ENCODE data around the gene PNMA8A. TPM values are rescaled to one million over a fixed set of nuclear protein-coding genes. Genes with fewer than 3 reads are reported as not detected.

Gene PNMA8A, protein sequence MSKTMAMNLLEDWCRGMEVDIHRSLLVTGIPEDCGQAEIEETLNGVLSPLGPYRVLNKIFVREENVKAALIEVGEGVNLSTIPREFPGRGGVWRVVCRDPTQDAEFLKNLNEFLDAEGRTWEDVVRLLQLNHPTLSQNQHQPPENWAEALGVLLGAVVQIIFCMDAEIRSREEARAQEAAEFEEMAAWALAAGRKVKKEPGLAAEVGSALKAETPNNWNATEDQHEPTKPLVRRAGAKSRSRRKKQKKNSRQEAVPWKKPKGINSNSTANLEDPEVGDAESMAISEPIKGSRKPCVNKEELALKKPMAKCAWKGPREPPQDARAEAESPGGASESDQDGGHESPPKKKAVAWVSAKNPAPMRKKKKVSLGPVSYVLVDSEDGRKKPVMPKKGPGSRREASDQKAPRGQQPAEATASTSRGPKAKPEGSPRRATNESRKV
- 10 to 100 TPM in 3 of 4 donors, 1 to 10 TPM in 1; 8.9 to 33.8 (median 19.5) TPM for total RNA-seq

DNA sequence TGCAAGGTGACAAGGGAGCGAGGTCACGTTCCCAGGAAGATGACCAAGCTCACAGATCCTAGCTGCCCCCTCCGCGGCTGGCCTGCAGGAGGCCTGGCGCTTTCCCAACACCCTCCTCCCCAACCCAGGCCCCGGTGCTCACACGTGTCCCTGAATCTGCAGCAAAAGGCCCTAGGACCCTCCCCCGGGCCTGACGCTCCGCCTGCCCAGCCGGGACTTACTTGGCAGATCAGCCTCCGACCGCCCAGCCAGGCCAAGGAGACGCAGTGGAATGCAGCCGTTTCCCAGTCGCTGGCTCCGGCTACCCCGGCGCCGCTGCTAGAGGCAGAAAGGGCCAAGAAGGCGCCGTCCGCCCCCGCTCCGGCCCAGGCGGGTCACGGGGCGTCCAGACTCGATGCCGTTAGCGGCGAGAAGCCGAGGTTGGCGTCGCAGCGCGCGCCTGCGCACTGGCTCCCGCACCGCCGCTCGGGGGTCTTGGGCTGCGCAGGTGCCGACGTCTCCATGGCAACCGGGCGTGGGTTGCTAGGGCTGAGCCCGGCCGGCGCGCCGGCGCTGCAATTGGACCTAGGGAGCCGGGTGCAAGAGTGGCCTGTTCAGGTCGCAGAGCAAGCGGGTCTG, at the start of gene PNMA8A:
Gene PNMA8A, minus strand, starts transcription at position 448 of the 618 bp plus-strand sequence. CDS start 528 bp downstream, outside the sequence.
- 3 to 12% methylated on average over 12 to 37 of the region's 57 CpGs for WGBS, 2 donors
- TF ChIP-seq, protein P1, sequence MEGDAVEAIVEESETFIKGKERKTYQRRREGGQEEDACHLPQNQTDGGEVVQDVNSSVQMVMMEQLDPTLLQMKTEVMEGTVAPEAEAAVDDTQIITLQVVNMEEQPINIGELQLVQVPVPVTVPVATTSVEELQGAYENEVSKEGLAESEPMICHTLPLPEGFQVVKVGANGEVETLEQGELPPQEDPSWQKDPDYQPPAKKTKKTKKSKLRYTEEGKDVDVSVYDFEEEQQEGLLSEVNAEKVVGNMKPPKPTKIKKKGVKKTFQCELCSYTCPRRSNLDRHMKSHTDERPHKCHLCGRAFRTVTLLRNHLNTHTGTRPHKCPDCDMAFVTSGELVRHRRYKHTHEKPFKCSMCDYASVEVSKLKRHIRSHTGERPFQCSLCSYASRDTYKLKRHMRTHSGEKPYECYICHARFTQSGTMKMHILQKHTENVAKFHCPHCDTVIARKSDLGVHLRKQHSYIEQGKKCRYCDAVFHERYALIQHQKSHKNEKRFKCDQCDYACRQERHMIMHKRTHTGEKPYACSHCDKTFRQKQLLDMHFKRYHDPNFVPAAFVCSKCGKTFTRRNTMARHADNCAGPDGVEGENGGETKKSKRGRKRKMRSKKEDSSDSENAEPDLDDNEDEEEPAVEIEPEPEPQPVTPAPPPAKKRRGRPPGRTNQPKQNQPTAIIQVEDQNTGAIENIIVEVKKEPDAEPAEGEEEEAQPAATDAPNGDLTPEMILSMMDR (IDR thresholded peaks at IDR 0.05) = peak in 3 of 6 experiments; percentile 15 to 44 (median 40)
- peak in 1 of 2 donors; percentile 72 for TF ChIP-seq POLR2A (IDR thresholded peaks at IDR 0.05)
- H3K27ac ChIP-seq = peak within 1 kb of the TSS; percentile 68 to 87 (median 82)
- H3K4me3 ChIP-seq (replicated peaks in 1 of 3) = peak within 1 kb of the TSS in 2 of 3 donors; percentile 6 to 21
- peaks cover 12 to 24% of the 10 kb centered on the region in 2 donors for H3K4me1 ChIP-seq
- DNase-seq = peak; percentile 87 to 89
- intact Hi-C loops (cut with DNase I) = no loop called here
- no peaks in the 10 kb centered on the region for H3K36me3 ChIP-seq
- no peaks in the 10 kb centered on the region for H3K9me3 ChIP-seq
- no peaks in the 10 kb centered on the region for H3K27me3 ChIP-seq

DNA sequence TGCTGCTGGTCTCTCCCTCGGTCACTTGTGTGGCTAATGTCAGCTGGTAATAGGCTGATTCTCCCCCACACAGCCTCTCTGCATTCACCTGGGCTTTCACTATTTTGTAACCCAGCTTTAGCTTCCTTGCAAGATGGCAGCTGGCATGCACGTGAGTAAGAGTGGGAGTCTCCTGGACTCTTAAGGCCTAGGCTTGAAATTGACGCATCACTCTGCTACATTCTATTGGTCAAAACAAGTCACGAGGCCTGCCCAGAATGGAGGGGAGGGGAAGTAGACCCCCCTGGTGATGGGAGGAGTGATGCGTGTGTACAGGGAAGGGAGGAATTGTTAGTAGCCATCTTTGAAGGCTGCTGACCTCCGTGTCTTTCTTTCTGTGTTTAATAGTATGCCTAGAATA, 49.3 kb upstream of the PNMA8A start:
- Histone ChIP-seq H3K9me3 (no peaks in the 10 kb centered on the region), H3K27ac (no peak overlapping the region), H3K36me3 (no peaks in the 10 kb centered on the region), H3K4me3 (replicated peaks in 1 of 3) (no peak overlapping the region), H3K4me1 (no peaks in the 10 kb centered on the region), H3K27me3 (no peaks in the 10 kb centered on the region)
- WGBS, 2 donors = 89 to 99% methylated on average over 6 of the region's 6 CpGs
- intact Hi-C loops (cut with DNase I) = no loop called here
- TF ChIP-seq, protein P1 (IDR thresholded peaks at IDR 0.05) = no peak
- TF ChIP-seq POLR2A (IDR thresholded peaks at IDR 0.05) = no peak
- DNase-seq = no peak

DNA sequence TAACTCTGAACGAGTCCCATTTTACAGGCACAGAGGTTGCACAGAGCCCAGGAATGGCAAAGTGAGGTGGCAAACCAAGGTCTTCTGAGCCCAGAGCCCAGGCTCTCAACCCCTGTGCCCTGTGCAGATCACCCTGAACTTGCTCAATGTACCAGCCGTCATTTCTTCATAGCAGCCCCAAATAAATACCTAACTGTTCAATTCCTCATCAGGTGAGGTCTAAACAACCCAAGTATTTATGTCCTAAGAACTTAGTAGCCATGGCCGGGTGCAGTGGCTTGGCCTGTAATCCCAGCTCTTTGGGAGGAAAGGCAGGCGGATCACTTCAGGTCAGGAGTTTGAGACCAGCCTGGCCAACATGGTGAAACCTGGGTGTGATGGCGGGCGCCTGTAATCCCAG, 46.1 kb upstream of the PNMA8A start:
- DNase-seq = no peak
- Histone ChIP-seq H3K4me1 (peaks cover 0 to 4% of the 10 kb centered on the region in 2 donors), H3K27ac (no peak overlapping the region), H3K27me3 (no peaks in the 10 kb centered on the region), H3K9me3 (no peaks in the 10 kb centered on the region), H3K4me3 (replicated peaks in 1 of 3) (no peak overlapping the region), H3K36me3 (no peaks in the 10 kb centered on the region)
- TF ChIP-seq, protein P1 (IDR thresholded peaks at IDR 0.05) = no peak
- TF ChIP-seq POLR2A (IDR thresholded peaks at IDR 0.05) = no peak
- WGBS, 2 donors = 95 to 96% methylated on average over 6 of the region's 6 CpGs
- intact Hi-C loops (cut with DNase I) = no loop called here

DNA sequence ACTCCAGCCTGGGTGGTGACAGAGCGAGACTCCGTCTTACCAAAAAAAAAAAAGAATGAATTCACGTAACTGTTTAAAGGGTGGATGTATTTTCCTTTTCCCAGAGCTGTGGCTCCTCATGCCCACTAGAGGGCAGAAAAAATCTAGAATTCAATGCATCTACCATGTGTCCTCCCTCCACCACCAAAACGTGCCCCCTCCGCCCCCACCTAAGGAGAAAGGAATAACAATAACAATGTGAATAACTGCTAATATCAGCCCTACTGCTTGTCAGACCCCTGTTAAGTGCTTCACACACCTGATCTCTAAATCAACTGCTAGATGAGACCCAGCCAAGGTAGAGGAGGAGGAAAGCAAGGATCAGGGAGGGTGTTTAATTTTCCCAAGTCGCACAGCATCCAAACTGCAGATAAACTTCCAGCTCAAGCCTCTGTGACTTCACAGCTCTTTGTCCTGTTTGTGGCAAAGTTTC, 44.6 kb upstream of the PNMA8A start:
- H3K27me3 ChIP-seq = no peaks in the 10 kb centered on the region
- H3K4me1 ChIP-seq = peaks cover 0 to 4% of the 10 kb centered on the region in 2 donors
- WGBS, 2 donors = 21 to 23% methylated on average over 6 of the region's 6 CpGs
- intact Hi-C loops (cut with DNase I) = no loop called here
- no peak for DNase-seq
- H3K36me3 ChIP-seq = no peaks in the 10 kb centered on the region
- no peak overlapping the region for H3K27ac ChIP-seq
- H3K4me3 ChIP-seq (replicated peaks in 1 of 3) = no peak overlapping the region
- TF ChIP-seq, protein P1 (IDR thresholded peaks at IDR 0.05) = peak; percentile 21 to 67 (median 52)
- TF ChIP-seq POLR2A (IDR thresholded peaks at IDR 0.05) = no peak
- H3K9me3 ChIP-seq = no peaks in the 10 kb centered on the region

DNA sequence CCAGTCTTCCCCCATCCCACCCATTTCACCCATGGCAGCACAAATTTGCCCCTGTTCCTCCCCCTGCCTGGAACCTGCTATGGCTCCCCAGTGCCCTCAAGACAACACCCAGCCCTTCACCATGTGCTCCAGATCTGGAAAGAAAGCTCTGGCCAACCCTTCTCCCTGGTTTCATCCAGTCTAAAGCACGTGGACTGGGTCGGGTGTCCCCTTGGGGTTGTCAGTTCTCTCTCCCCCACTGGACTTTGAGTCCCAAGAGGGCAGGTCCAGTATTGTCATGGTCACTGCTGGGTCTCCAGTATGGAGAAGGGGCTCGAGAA, 43.9 kb upstream of the PNMA8A start:
- Histone ChIP-seq H3K9me3 (no peaks in the 10 kb centered on the region), H3K36me3 (no peaks in the 10 kb centered on the region), H3K4me3 (replicated peaks in 1 of 3) (no peak overlapping the region), H3K4me1 (peaks cover 0 to 4% of the 10 kb centered on the region in 2 donors), H3K27ac (no peak overlapping the region), H3K27me3 (no peaks in the 10 kb centered on the region)
- TF ChIP-seq, protein P1 (IDR thresholded peaks at IDR 0.05) = no peak
- no peak for TF ChIP-seq POLR2A (IDR thresholded peaks at IDR 0.05)
- no peak for DNase-seq
- WGBS, 2 donors = 64 to 74% methylated on average over 3 of the region's 3 CpGs
- intact Hi-C loops (cut with DNase I) = no loop called here

All from thyroid gland (tissue), 4 donors.